K562 (cell line): ENCODE data around the gene TMEM147. TPM values are rescaled to one million over a fixed set of nuclear protein-coding genes. Genes with fewer than 3 reads are reported as not detected.
A peak's percentile ranks its signal among the peaks of the same experiment; 100 is the strongest.

Experiments
- ATAC-seq: fragments of 200-7000 bp; cut with Tn5 transposase; 3 replicates; pipeline ENCODE4 v1.9.1; 2020; ENCODE audit warnings: moderate library complexity
- BruUV-seq: library from RNA; stranded (reverse); fragments of 400-500 nt; replicated peaks from 2 replicates; lab custom pipeline; 2021; lab: Mats Ljungman, UMichigan
- CTCF ChIA-PET: fragments of 300-600 bp; formaldehyde crosslinking; extraction: SDS; loops from one replicate; lab custom pipeline; 2021; ENCODE audit warnings: low intra/inter-chr PET ratio; lab: Yijun Ruan, JAX
- POLR2A ChIA-PET: fragments of 300-600, 350-650 bp; sonication (Branson Sonifier 250); formaldehyde crosslinking; extraction: SDS; loops from one replicate; lab custom pipeline; 2021; ENCODE audit warnings: antibody characterized with exemption, inconsistent platforms; lab: Yijun Ruan, JAX
- DNase-seq, 4 experiments: peaks; one replicate each; pipeline versions ENCODE4 v3.0.0 to v3.0.0-alpha.2; 2011 to 2018; ENCODE audit warnings: low spot score in 3 of 4, mixed read lengths in 3 of 4; ENCODE audit errors: extremely low read depth in 1 of 4
- FAIRE-seq: peaks from 2 replicates; lab custom pipeline; 2011; peaks lifted over from hg19 to GRCh38; lab: Jason Lieb, UNC
- H2AFZ ChIP-seq: 2 replicates; pipeline ENCODE4 v1.6.0; 2011; ENCODE audit warnings: low read depth, low read length, control low read depth, inconsistent platforms
- H3K27ac ChIP-seq: fragments of 200-600 bp; 3 replicates; pipeline ENCODE4 v1.8.0; 2011; ENCODE audit warnings: low read depth, mild to moderate bottlenecking, control low read depth, inconsistent platforms, low read length, moderate library complexity, mixed read lengths; ENCODE audit errors: extremely low read depth
- H3K27me3 ChIP-seq, 2 experiments: fragments of 300-600 bp in 1 of 2; 2 replicates in 1 of 2; 3 replicates in 1 of 2; pipeline versions ENCODE4 v1.6.0 to v1.8.0; 2011; ENCODE audit warnings: inconsistent platforms in 2 of 2, low read length in 2 of 2, mild to moderate bottlenecking in 1 of 2, mixed read lengths in 1 of 2, moderate library complexity in 1 of 2; ENCODE audit not compliant: control insufficient read depth in 2 of 2, insufficient read depth in 2 of 2
- H3K36me3 ChIP-seq: fragments of 300-600 bp; 3 replicates; pipeline ENCODE4 v1.8.0; 2011; ENCODE audit warnings: mild to moderate bottlenecking, low read length, inconsistent platforms; ENCODE audit not compliant: control insufficient read depth, insufficient read depth
- H3K4me1 ChIP-seq, 2 experiments: fragments of 200-600 bp in 1 of 2; replicated peaks in 1 of 2; 2 replicates in 1 of 2; 3 replicates in 1 of 2; pipeline versions ENCODE4 v1.5.1 to v1.8.0; 2011; ENCODE audit warnings: inconsistent platforms in 2 of 2, low read length in 2 of 2, mild to moderate bottlenecking in 1 of 2, mixed read lengths in 1 of 2, moderate library complexity in 1 of 2; ENCODE audit not compliant: control insufficient read depth in 2 of 2, insufficient read depth in 2 of 2
- H3K4me2 ChIP-seq: 2 replicates; pipeline ENCODE4 v1.6.1; 2011; ENCODE audit warnings: low read length, control low read depth, inconsistent platforms, mixed read lengths; ENCODE audit not compliant: insufficient read depth
- H3K4me3 ChIP-seq: fragments of 200-600 bp; sonication (generic), shearing (Covaris generic); 2 replicates; pipeline ENCODE4 v1.5.1; 2016; ENCODE audit warnings: control low read depth, inconsistent platforms
- H3K79me2 ChIP-seq: fragments of 200-600 bp; 3 replicates; pipeline ENCODE4 v1.8.0; 2011; ENCODE audit warnings: low read length, inconsistent platforms; ENCODE audit not compliant: control insufficient read depth, insufficient read depth
- H3K9ac ChIP-seq, 2 experiments: 2 replicates each; pipeline versions ENCODE4 v1.6.0 to v1.6.1; 2011; ENCODE audit warnings: low read depth in 2 of 2, low read length in 2 of 2, control low read depth in 1 of 2, inconsistent platforms in 1 of 2, mild to moderate bottlenecking in 1 of 2, mixed read lengths in 1 of 2; ENCODE audit not compliant: insufficient read depth in 1 of 2
- H3K9me1 ChIP-seq: one replicate; pipeline ENCODE4 v1.6.0; 2011; ENCODE audit warnings: inconsistent platforms, mild to moderate bottlenecking, low read length, moderate library complexity; ENCODE audit not compliant: control insufficient read depth, insufficient read depth
- H3K9me3 ChIP-seq: replicated peaks from 2 replicates; pipeline ENCODE4 v1.5.1; 2011; ENCODE audit warnings: low read depth, low read length, inconsistent platforms; ENCODE audit not compliant: control insufficient read depth, insufficient read depth
- H4K20me1 ChIP-seq: replicated peaks from 2 replicates; pipeline ENCODE4 v1.6.1; 2011; ENCODE audit warnings: low read length, inconsistent platforms, mixed read lengths; ENCODE audit not compliant: control insufficient read depth, insufficient read depth
- BDP1 ChIP-seq: IDR thresholded peaks from 3 replicates; pipeline ENCODE4 v1.6.1; 2011; ENCODE audit not compliant: insufficient read length, insufficient read depth
- CBFA2T3 ChIP-seq: fragments of 450-650 bp; IDR thresholded peaks from 2 replicates; pipeline ENCODE4 v1.6.1; 2017
- CREM ChIP-seq: IDR thresholded peaks from 2 replicates; pipeline ENCODE4 v1.6.1; 2014; ENCODE audit warnings: antibody characterized with exemption, low read depth
- ETS2 ChIP-seq: IDR thresholded peaks from 2 replicates; pipeline ENCODE4 v1.6.1; 2016; ENCODE audit warnings: borderline replicate concordance, missing genetic modification characterization, mild to moderate bottlenecking, moderate library complexity, missing compliant biosample characterization; ENCODE audit not compliant: poor library complexity, severe bottlenecking
- MYC ChIP-seq, 2 experiments: fragments of 250-450 bp in 1 of 2; sonication (Bioruptor Pico) in 1 of 2; IDR thresholded peaks; 2 replicates each; pipeline versions ENCODE4 v1.5.1 to v1.6.1; 2012 to 2021; ENCODE audit warnings: low read depth in 2 of 2, borderline replicate concordance in 1 of 2, improper control_type of control experiment in 1 of 2, low read length in 1 of 2, mild to moderate bottlenecking in 1 of 2, moderate library complexity in 1 of 2
- PRDM10 ChIP-seq: fragments of 450-650 bp; IDR thresholded peaks from 2 replicates; pipeline ENCODE4 v1.6.1; 2018; ENCODE audit not compliant: partially characterized antibody
- YY1 ChIP-seq, 3 experiments: IDR thresholded peaks; 2 replicates each; pipeline ENCODE4 v1.6.1; 2011; ENCODE audit warnings: low read length in 2 of 3, mild to moderate bottlenecking in 2 of 3, moderate library complexity in 2 of 3, borderline replicate concordance in 1 of 3, control low read depth in 1 of 3, low read depth in 1 of 3; ENCODE audit not compliant: insufficient read depth in 3 of 3, insufficient replicate concordance in 2 of 3, control insufficient read depth in 1 of 3, insufficient read length in 1 of 3; ENCODE audit errors: extremely low read depth in 1 of 3
- ZNF740 ChIP-seq, 3 experiments: fragments of 200-800 bp in 1 of 3; sonication (Bioruptor generic) in 1 of 3; sonication (generic) in 1 of 3; formaldehyde crosslinking in 1 of 3; IDR thresholded peaks; 2 replicates each; pipeline versions ENCODE4 v1.6.1 to v1.8.0; 2016 to 2022; ENCODE audit warnings: mild to moderate bottlenecking in 2 of 3, missing compliant biosample characterization in 2 of 3, missing genetic modification characterization in 2 of 3, missing genetic modification reagents in 1 of 3
- WGBS: fragments of 100-300 bp; shearing (Covaris generic); methylation state at CpG from one replicate; pipeline ENCODE4 v1.1.6; 2016; ENCODE audit warnings: low coverage, mixed read lengths; ENCODE audit not compliant: insufficient coverage; ENCODE audit errors: missing lambda C conversion rate; 5-methylcytosine and 5-hydroxymethylcytosine counted together
- in situ Hi-C: fragments of 300-500 bp; cut with MboI; formaldehyde crosslinking; loops from 4 replicates; pipeline ENCODE4 v1.15.0; 2018; ENCODE audit warnings: inconsistent platforms, mixed read lengths
- intact Hi-C: fragments of 100-400 bp; cut with micrococcal nuclease; formaldehyde crosslinking; loops from 2 replicates; pipeline ENCODE4 v1.14.2; 2022
- polyA plus RNA-seq, 8 experiments: library from polyadenylated mRNA; depleted of rRNA in 4 of 8; stranded (reverse) in 5 of 8; unstranded in 3 of 8; fragments of >200 nt; fragmentation: Nextera tagmentation in 2 of 8; fragmentation: Illumina TruSeq in 1 of 8; extraction: Ambion mirVana in 2 of 8; extraction: Trizol in 1 of 8; gene quantifications; 2 replicates each; pipeline versions ENCODE4 v1.2.1 to v1.2.3, GENCODE V29; 2011 to 2014; ENCODE audit warnings: inconsistent platforms in 1 of 8, missing spikeins in 1 of 8
- total RNA-seq, 7 experiments: library from RNA; depleted of rRNA in 6 of 7; stranded (reverse); fragments of >200 nt in 6 of 7; fragmentation: Illumina TruSeq in 2 of 7; extraction: Trizol in 2 of 7; gene quantifications; 2 replicates each; pipeline versions ENCODE4 v1.2.1 to v1.2.3, GENCODE V29; 2011 to 2021; ENCODE audit warnings: low replicate concordance in 1 of 7
- TF ChIP-seq, protein P1 (sequence below): IDR thresholded peaks from 2 replicates; pipeline ENCODE4 v1.6.1; 2011; ENCODE audit warnings: borderline replicate concordance, low read depth, mild to moderate bottlenecking, moderate library complexity, low read length; ENCODE audit not compliant: insufficient read depth, poor library complexity, severe bottlenecking

TMEM147 gene
- total and polyA plus RNA-seq, 9 of the 15 experiments (the other 6 are each of a cell fraction or from before 2014, with no cell fraction given), result 73.8 to 194 (median 142) TPM

- Histone ChIP-seq H3K9ac (peak overlapping the region in 1 of 2 experiments; percentile 80; a peak in 2 of 4 replicates), H3K4me3 (peak overlapping the region; percentile 55), H3K4me2 (peak overlapping the region; percentile 91), H2AFZ (peak overlapping the region; percentile 99), H3K36me3 (no peaks in the 10 kb centered on the region), H3K4me1 (peaks cover 4 to 50% of the 10 kb centered on the region in 2 experiments; a peak in 3 of 5 replicates), H4K20me1 (peaks cover 7% of the 10 kb centered on the region; the same call in 1 of the 2 replicates), H3K27ac (no peak overlapping the region), H3K79me2 (no peaks in the 10 kb centered on the region), H3K9me3 (no peaks in the 10 kb centered on the region; the same call in 1 of the 2 replicates), H3K27me3 (peaks cover 28 to 50% of the 10 kb centered on the region in 2 experiments; a peak in 4 of 5 replicates), H3K9me1 (peaks cover 3% of the 10 kb centered on the region)
- ATAC-seq, result peak; percentile 92
- DNase-seq, result peak; percentile 91 to 94 (median 93)
- FAIRE-seq, result peak; percentile 82
- 8% methylated on average over 25 of the region's 60 CpGs for WGBS
- ChIA-PET POLR2A (interaction anchor here (0.5 to 1.0 kb wide), 6 partner anchors 12 to 215 kb away, joined by 3 read pairs; no protein-coding TSS in a partner anchor), CTCF (interaction anchor here (0.7 kb wide), 1 partner anchor 139 kb away, joined by 3 read pairs; no protein-coding TSS in a partner anchor)
- intact Hi-C loops, result loop anchor here (5.0 kb wide), 3 partner anchors 35 to 375 kb away; partner anchors contain the start of gene ETV2
- in situ Hi-C loops, result no loop called here
- no TSS peak for BruUV-seq
- TF ChIP-seq CBFA2T3 (no peak), BDP1 (no peak), YY1 (IDR thresholded peaks at IDR 0.05; ENCODE audit: borderline replicate concordance in 1 of 3, control insufficient read depth in 1 of 3, extremely low read depth in 1 of 3, insufficient read depth in 3 of 3, insufficient read length in 1 of 3, insufficient replicate concordance in 2 of 3, low read depth in 1 of 3, low read length in 2 of 3) (peak in 1 of 3 experiments; percentile 17), ZNF740 (CRISPR knock-in tag; IDR thresholded peaks at IDR 0.05) (peak; percentile 26; the same call in 1 of the 2 replicates), ZNF740 (tag; IDR thresholded peaks at IDR 0.05) (no peak), ETS2 (tag) (no peak), CREM (peak; percentile 18; the same call in 1 of the 2 replicates), PRDM10 (peak; percentile 64), MYC (IDR thresholded peaks at IDR 0.05; ENCODE audit: low read depth, low read length) (peak; percentile 53), MYC (CRISPR knock-in tag; IDR thresholded peaks at IDR 0.05; ENCODE audit: borderline replicate concordance, low read depth) (no peak)
- TF ChIP-seq, protein P1, sequence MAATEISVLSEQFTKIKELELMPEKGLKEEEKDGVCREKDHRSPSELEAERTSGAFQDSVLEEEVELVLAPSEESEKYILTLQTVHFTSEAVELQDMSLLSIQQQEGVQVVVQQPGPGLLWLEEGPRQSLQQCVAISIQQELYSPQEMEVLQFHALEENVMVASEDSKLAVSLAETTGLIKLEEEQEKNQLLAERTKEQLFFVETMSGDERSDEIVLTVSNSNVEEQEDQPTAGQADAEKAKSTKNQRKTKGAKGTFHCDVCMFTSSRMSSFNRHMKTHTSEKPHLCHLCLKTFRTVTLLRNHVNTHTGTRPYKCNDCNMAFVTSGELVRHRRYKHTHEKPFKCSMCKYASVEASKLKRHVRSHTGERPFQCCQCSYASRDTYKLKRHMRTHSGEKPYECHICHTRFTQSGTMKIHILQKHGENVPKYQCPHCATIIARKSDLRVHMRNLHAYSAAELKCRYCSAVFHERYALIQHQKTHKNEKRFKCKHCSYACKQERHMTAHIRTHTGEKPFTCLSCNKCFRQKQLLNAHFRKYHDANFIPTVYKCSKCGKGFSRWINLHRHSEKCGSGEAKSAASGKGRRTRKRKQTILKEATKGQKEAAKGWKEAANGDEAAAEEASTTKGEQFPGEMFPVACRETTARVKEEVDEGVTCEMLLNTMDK, result peak; percentile 85
Measured at GRCh38 chr19:35557539-35558399, 12.3 kb downstream of the TMEM147 start.
